OCI-LY7 (cell line): ENCODE measurements around the gene ADAMTS17. TPM values are rescaled to one million over a fixed set of nuclear protein-coding genes. Genes with fewer than 3 reads are reported as not detected.

Experiments
- BruUV-seq: library from RNA; stranded (reverse); fragments of 400-500 nt; replicated peaks from 2 replicates; lab custom pipeline; 2021; lab: Mats Ljungman, UMichigan
- CTCF ChIA-PET: fragments of 300-600 bp; sonication (Branson Sonifier 250); formaldehyde crosslinking; loops from one replicate; lab custom pipeline; 2022; ENCODE audit warnings: antibody characterized with exemption; ENCODE audit not compliant: unreplicated experiment; lab: Charles Lee
- POLR2A ChIA-PET: fragments of 300-600 bp; sonication (Branson Sonifier 250); formaldehyde crosslinking; loops from one replicate; lab custom pipeline; 2022; ENCODE audit warnings: antibody characterized with exemption; lab: Charles Lee
- DNase-seq: peaks from one replicate; pipeline ENCODE4 v3.0.0-alpha.2; 2015; ENCODE audit warnings: low spot score
- H2AFZ ChIP-seq: fragments of 200-600 bp; sonication (generic), shearing (Covaris generic); 2 replicates; pipeline ENCODE4 v1.6.1; 2014; ENCODE audit warnings: mild to moderate bottlenecking, antibody characterized with exemption, low read length, moderate library complexity
- H3K27ac ChIP-seq: fragments of 200-600 bp; sonication (generic); 2 replicates; pipeline ENCODE4 v1.5.1; 2014; ENCODE audit warnings: mixed run types, low read depth, mild to moderate bottlenecking, moderate library complexity, low read length, inconsistent platforms; ENCODE audit not compliant: poor library complexity, severe bottlenecking
- H3K36me3 ChIP-seq: fragments of 200-600 bp; sonication (generic); 2 replicates; pipeline ENCODE4 v1.6.1; 2014; ENCODE audit warnings: mild to moderate bottlenecking, antibody characterized with exemption, low read length, moderate library complexity, mixed read lengths; ENCODE audit not compliant: insufficient read depth
- H3K4me1 ChIP-seq: fragments of 200-600 bp; sonication (generic); 2 replicates; pipeline ENCODE4 v1.5.1; 2014; ENCODE audit warnings: mild to moderate bottlenecking, low read length; ENCODE audit not compliant: insufficient read depth, poor library complexity, severe bottlenecking
- H3K4me2 ChIP-seq: fragments of 200-600 bp; sonication (generic); 2 replicates; pipeline ENCODE4 v1.6.1; 2014; ENCODE audit warnings: mild to moderate bottlenecking, low read length
- H3K4me3 ChIP-seq: fragments of 200-600 bp; sonication (generic); 2 replicates; pipeline ENCODE4 v1.5.1; 2014; ENCODE audit warnings: mild to moderate bottlenecking, low read depth, low read length; ENCODE audit not compliant: poor library complexity, severe bottlenecking
- H3K79me2 ChIP-seq: fragments of 200-600 bp; sonication (generic); 2 replicates; pipeline ENCODE4 v1.6.1; 2016; ENCODE audit warnings: low read depth, mild to moderate bottlenecking, low read length, moderate library complexity, mixed read lengths; ENCODE audit not compliant: insufficient read depth
- H3K9me2 ChIP-seq: fragments of 200-600 bp; sonication (generic); 2 replicates; pipeline ENCODE4 v1.6.1; 2016; ENCODE audit warnings: mild to moderate bottlenecking, low read length, mixed read lengths; ENCODE audit not compliant: insufficient read depth
- H3K9me3 ChIP-seq: fragments of 200-600 bp; sonication (generic); 2 replicates; pipeline ENCODE4 v1.6.1; 2014; ENCODE audit warnings: mild to moderate bottlenecking, mixed run types, low read length, mixed read lengths
- H4K20me1 ChIP-seq: fragments of 200-600 bp; sonication (generic); 2 replicates; pipeline ENCODE4 v1.6.1; 2014; ENCODE audit warnings: mild to moderate bottlenecking, antibody characterized with exemption, low read length, moderate library complexity, mixed read lengths; ENCODE audit not compliant: insufficient read depth
- EZH2phosphoT487 ChIP-seq: fragments of 200-600 bp; sonication (generic); IDR thresholded peaks from 2 replicates; pipeline ENCODE4 v1.6.1; 2018; ENCODE audit warnings: low read depth, borderline replicate concordance, mild to moderate bottlenecking, mixed run types, antibody characterized with exemption, low read length, moderate library complexity, mixed read lengths
- intact Hi-C: fragments of 100-400 bp; cut with micrococcal nuclease; formaldehyde crosslinking; loops from one replicate; pipeline ENCODE4 v1.10.0; 2022; ENCODE audit not compliant: unreplicated experiment
- total RNA-seq, 2 experiments: library from RNA; depleted of rRNA in 1 of 2; stranded (reverse); fragments of >200 nt in 1 of 2; shearing (Covaris generic) in 1 of 2; gene quantifications; 2 replicates each; pipeline ENCODE4 v1.2.3, GENCODE V29; 2014 to 2022
- TF ChIP-seq, protein P1 (sequence below): fragments of 200-600 bp; sonication (generic); conservative IDR thresholded peaks from 2 replicates; pipeline ENCODE4 v1.5.1; 2014; ENCODE audit warnings: mild to moderate bottlenecking, antibody characterized with exemption, low read length, moderate library complexity, mixed read lengths

ADAMTS17 gene
- total RNA-seq, 2 experiments from 2014 or later, result not detected

DNA sequence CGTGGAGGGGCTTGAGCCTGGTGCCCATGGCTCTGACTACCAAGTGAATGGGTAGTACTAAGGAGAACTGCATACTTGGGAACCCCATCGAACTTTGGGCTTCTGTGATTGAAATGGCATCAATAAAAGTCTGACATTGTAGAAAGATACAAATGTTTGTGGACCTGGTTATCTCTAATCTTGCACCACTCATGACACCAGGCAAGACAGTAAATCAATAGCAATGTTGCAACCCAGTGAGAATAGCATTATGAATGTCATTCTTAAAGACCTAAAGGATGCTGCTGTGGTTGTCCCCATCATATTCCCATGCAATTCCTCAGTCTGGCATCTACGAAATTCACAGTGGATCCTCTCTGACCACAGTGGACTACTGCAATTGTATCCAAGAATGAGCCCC, 375.0 kb downstream of the ADAMTS17 start:
- Histone ChIP-seq H3K27ac (no peak overlapping the region), H3K4me2 (no peak overlapping the region), H2AFZ (no peak overlapping the region), H3K36me3 (no peaks in the 10 kb centered on the region), H3K4me3 (no peak overlapping the region), H3K79me2 (no peaks in the 10 kb centered on the region), H3K9me2 (no peaks in the 10 kb centered on the region), H3K9me3 (no peaks in the 10 kb centered on the region), H3K4me1 (no peaks in the 10 kb centered on the region), H4K20me1 (no peaks in the 10 kb centered on the region)
- intact Hi-C loops, result no loop called here
- CTCF ChIA-PET, result no interaction called here
- BruUV-seq, result no TSS peak
- TF ChIP-seq, protein P1, sequence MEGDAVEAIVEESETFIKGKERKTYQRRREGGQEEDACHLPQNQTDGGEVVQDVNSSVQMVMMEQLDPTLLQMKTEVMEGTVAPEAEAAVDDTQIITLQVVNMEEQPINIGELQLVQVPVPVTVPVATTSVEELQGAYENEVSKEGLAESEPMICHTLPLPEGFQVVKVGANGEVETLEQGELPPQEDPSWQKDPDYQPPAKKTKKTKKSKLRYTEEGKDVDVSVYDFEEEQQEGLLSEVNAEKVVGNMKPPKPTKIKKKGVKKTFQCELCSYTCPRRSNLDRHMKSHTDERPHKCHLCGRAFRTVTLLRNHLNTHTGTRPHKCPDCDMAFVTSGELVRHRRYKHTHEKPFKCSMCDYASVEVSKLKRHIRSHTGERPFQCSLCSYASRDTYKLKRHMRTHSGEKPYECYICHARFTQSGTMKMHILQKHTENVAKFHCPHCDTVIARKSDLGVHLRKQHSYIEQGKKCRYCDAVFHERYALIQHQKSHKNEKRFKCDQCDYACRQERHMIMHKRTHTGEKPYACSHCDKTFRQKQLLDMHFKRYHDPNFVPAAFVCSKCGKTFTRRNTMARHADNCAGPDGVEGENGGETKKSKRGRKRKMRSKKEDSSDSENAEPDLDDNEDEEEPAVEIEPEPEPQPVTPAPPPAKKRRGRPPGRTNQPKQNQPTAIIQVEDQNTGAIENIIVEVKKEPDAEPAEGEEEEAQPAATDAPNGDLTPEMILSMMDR, result no peak
- no peak for TF ChIP-seq EZH2phosphoT487
- DNase-seq, result no peak
- POLR2A ChIA-PET, result no interaction called here

DNA sequence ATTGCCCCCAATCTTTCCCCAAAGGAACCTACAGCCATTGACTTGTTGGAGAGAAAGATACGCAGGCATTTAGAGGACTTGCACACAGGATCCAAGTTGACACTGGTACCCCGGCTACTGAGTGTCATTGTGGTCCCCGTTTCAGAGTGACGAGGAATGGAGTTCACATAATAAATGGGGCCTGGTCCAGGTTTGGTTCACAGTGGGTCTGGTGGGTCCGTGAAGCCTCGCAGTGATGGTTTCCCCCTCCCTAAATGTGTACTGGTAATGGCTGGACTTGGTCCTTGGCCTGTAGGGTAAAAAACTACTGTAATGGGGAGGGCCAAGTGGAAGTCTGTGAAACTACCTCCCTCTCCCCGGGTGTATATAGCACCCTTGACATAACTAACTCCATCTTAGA, 376.4 kb downstream of the ADAMTS17 start:
- Histone ChIP-seq H3K79me2 (no peaks in the 10 kb centered on the region), H3K36me3 (no peaks in the 10 kb centered on the region), H3K27ac (no peak overlapping the region), H3K4me3 (no peak overlapping the region), H3K4me2 (no peak overlapping the region), H2AFZ (no peak overlapping the region), H3K9me2 (no peaks in the 10 kb centered on the region), H4K20me1 (no peaks in the 10 kb centered on the region), H3K9me3 (no peaks in the 10 kb centered on the region), H3K4me1 (no peaks in the 10 kb centered on the region)
- BruUV-seq, result no TSS peak
- CTCF ChIA-PET, result no interaction called here
- POLR2A ChIA-PET, result no interaction called here
- no peak for TF ChIP-seq EZH2phosphoT487
- TF ChIP-seq, protein P1, result no peak
- intact Hi-C loops, result no loop called here
- no peak for DNase-seq

DNA sequence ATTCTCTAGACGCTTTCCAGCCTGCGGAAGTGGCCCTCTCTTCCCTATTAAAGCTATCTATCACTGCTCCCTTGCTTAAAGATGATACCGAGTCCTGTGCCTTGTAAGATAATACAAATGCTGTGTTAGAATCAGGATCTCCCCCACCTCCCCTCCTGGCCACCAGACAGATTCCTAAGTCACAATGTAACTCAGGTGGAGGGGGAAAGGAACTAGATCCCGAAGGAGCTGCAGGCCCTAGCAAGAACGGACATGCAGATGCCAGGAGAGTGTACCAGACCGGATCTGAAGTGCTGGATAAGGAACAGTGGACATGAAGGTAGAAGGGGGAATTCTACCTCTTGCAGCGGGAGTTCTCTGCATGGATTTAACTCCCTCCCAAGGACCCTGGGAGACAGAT, 377.8 kb downstream of the ADAMTS17 start:
- Histone ChIP-seq H3K36me3 (no peaks in the 10 kb centered on the region), H4K20me1 (no peaks in the 10 kb centered on the region), H3K79me2 (no peaks in the 10 kb centered on the region), H3K4me1 (no peaks in the 10 kb centered on the region), H3K9me3 (no peaks in the 10 kb centered on the region), H3K27ac (no peak overlapping the region), H3K4me3 (no peak overlapping the region), H3K9me2 (no peaks in the 10 kb centered on the region), H3K4me2 (no peak overlapping the region), H2AFZ (no peak overlapping the region)
- POLR2A ChIA-PET, result no interaction called here
- TF ChIP-seq, protein P1, result no peak
- TF ChIP-seq EZH2phosphoT487, result no peak
- intact Hi-C loops, result no loop called here
- BruUV-seq, result no TSS peak
- CTCF ChIA-PET, result no interaction called here
- DNase-seq, result no peak
